GM10847 (cell line): ENCODE measurements around the gene UBN1.

Experiments
- POLR2A ChIP-seq: IDR thresholded peaks from 2 replicates; pipeline ENCODE4 v1.6.1; 2011; ENCODE audit not compliant: insufficient read length; ENCODE audit errors: extremely low read depth

Gene UBN1

GRCh38 chr16:4836727-4837126 is 10.6 kb upstream of the UBN1 start:
- no peak for TF ChIP-seq POLR2A

- no peak for TF ChIP-seq POLR2A
These were observed 9.4 kb upstream of the UBN1 start for GRCh38 chr16:4837733-4838501.

- TF ChIP-seq POLR2A: no peak
These were observed 7.3 kb upstream of the UBN1 start for GRCh38 chr16:4839942-4840341.

- no peak for TF ChIP-seq POLR2A
These were observed 6.3 kb upstream of the UBN1 start for GRCh38 chr16:4840984-4841383.

- TF ChIP-seq POLR2A: no peak
These were observed 779 bp upstream of the UBN1 start for GRCh38 chr16:4846503-4846900.

GRCh38 chr16:4847774-4848587 is 700 bp downstream of the UBN1 start:
- no peak for TF ChIP-seq POLR2A

GRCh38 chr16:4850211-4850610 is 2.9 kb downstream of the UBN1 start:
- TF ChIP-seq POLR2A: no peak

- no peak for TF ChIP-seq POLR2A
These were observed 5.1 kb downstream of the UBN1 start for GRCh38 chr16:4852221-4852872.

- no peak for TF ChIP-seq POLR2A
These were observed 8.1 kb downstream of the UBN1 start for GRCh38 chr16:4855371-4855770.

GRCh38 chr16:4855804-4856203 is 8.5 kb downstream of the UBN1 start:
- no peak for TF ChIP-seq POLR2A

- TF ChIP-seq POLR2A: no peak
These were observed 12.1 kb downstream of the UBN1 start for GRCh38 chr16:4859190-4859899.

- no peak for TF ChIP-seq POLR2A
These were observed 12.6 kb downstream of the UBN1 start for GRCh38 chr16:4859900-4860255.

- TF ChIP-seq POLR2A: no peak
These were observed 13.6 kb downstream of the UBN1 start for GRCh38 chr16:4860727-4861342.

- TF ChIP-seq POLR2A: no peak
These were observed 15.4 kb downstream of the UBN1 start for GRCh38 chr16:4862639-4863038.

- no peak for TF ChIP-seq POLR2A
These were observed 17.4 kb downstream of the UBN1 start for GRCh38 chr16:4864728-4865127.
